Bronchial epithelial cell (primary cell): ENCODE data around the gene GRID2. TPM values are rescaled to one million over a fixed set of nuclear protein-coding genes. Genes with fewer than 3 reads are reported as not detected.
"Not testable (repeated sequence)": the region's sequence is repeated elsewhere in the genome, so short reads cannot be mapped to it uniquely, and the experiment has no call there.

Experiments used
- DNase-seq: peaks from one replicate; pipeline ENCODE4 v3.0.0-alpha.2; 2010; ENCODE audit warnings: low read depth
- FAIRE-seq: peaks from 2 replicates; lab custom pipeline; 2011; peaks lifted over from hg19 to GRCh38; lab: Jason Lieb, UNC
- H3K27me3 ChIP-seq: 2 replicates; pipeline ENCODE4 v1.5.1; 2011; ENCODE audit warnings: low read length; ENCODE audit not compliant: control insufficient read depth, insufficient read depth
- H3K36me3 ChIP-seq: 2 replicates; pipeline ENCODE4 v1.5.1; 2011; ENCODE audit warnings: low read length; ENCODE audit not compliant: control insufficient read depth, insufficient read depth
- H3K4me3 ChIP-seq: 2 replicates; pipeline ENCODE4 v1.5.1; 2011; ENCODE audit warnings: mild to moderate bottlenecking, low read depth, low read length, control low read depth
- CTCF ChIP-seq: IDR thresholded peaks from 2 replicates; pipeline ENCODE4 v1.5.1; 2011; ENCODE audit warnings: mild to moderate bottlenecking, moderate library complexity, low read length, control low read depth, inconsistent platforms; ENCODE audit not compliant: insufficient read depth, severe bottlenecking
- total RNA-seq: library from RNA; depleted of rRNA; stranded (reverse); fragments of >200 nt; gene quantifications from 2 replicates; pipeline ENCODE4 v1.2.1, GENCODE V29; 2014

The GRID2 gene
- total RNA-seq, 1 donor from 2014 or later: not detected

DNA sequence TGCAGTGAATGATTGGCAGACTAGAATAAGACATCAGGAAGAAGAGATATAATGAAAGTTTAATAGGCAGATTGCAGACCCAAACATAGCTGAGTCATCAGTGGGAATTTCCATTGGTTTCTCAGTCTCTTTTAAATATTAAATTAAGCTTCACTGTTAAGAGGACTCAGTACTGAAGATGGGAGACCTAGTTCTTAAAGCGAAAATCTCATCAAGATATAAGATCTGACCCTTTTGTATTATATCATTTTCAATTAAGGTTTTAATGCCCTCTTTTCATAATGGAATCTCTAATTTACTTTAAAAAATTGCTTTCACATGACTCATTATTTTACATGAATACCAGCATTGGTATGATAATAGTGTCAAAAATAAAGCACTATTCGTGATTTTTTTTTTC is 1355.9 kb downstream of the GRID2 start:
- no peak for TF ChIP-seq CTCF
- Histone ChIP-seq H3K4me3 (no peak overlapping the region), H3K36me3 (no peaks in the 10 kb centered on the region), H3K27me3 (no peaks in the 10 kb centered on the region)
- DNase-seq: peak; percentile 14
- FAIRE-seq: no peak

GRCh38 chr4:93660036-93660435 is 1356.3 kb downstream of the GRID2 start:
- FAIRE-seq: no peak
- H3K4me3 ChIP-seq: no peak overlapping the region
- H3K27me3 ChIP-seq: no peaks in the 10 kb centered on the region
- no peaks in the 10 kb centered on the region for H3K36me3 ChIP-seq
- no peak for TF ChIP-seq CTCF
- DNase-seq: no peak

DNA sequence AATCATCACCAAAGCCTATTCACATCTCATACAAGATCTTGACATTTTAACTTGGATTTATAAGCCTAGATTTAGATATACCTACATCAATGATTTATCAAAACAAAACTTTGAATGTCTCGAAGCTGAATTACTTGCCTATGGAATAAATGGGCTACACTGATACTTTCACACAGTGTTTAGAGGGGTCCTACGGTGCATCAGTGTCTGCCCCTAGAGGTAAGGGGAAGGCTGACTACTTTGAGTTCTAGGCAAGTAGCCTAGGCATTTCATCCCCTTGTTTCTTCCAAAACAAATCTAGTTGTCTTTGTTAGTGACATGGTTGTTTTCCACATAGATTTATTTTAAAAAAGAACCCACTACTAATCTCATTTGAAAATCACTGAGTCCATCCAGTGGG is 1366.7 kb downstream of the GRID2 start:
- FAIRE-seq (no peak), DNase-seq (no peak)
- Histone ChIP-seq H3K27me3 (no peaks in the 10 kb centered on the region), H3K4me3 (no peak overlapping the region), H3K36me3 (no peaks in the 10 kb centered on the region)
- TF ChIP-seq CTCF: no peak

GRCh38 chr4:93671093-93671492 is 1367.3 kb downstream of the GRID2 start:
- no peak for TF ChIP-seq CTCF
- no peak for DNase-seq
- Histone ChIP-seq H3K4me3 (no peak overlapping the region), H3K36me3 (no peaks in the 10 kb centered on the region), H3K27me3 (no peaks in the 10 kb centered on the region)
- no peak for FAIRE-seq

GRCh38 chr4:93676937-93677336 is 1373.2 kb downstream of the GRID2 start:
- not testable (repeated sequence) for FAIRE-seq, H3K36me3 ChIP-seq, H3K27me3 ChIP-seq, DNase-seq, H3K4me3 ChIP-seq

GRCh38 chr4:93684571-93684970 is 1380.8 kb downstream of the GRID2 start:
- H3K27me3 ChIP-seq: no peaks in the 10 kb centered on the region
- no peak for DNase-seq
- H3K4me3 ChIP-seq: no peak overlapping the region
- no peak for FAIRE-seq
- no peak for TF ChIP-seq CTCF
- no peaks in the 10 kb centered on the region for H3K36me3 ChIP-seq
